K562 (cell line): ENCODE results near the gene PPRC1. TPM values are rescaled to one million over a fixed set of nuclear protein-coding genes. Genes with fewer than 3 reads are reported as not detected.

Experiments
- ARID2 ChIP-seq: fragments of 450-650 bp; IDR thresholded peaks from 2 replicates; pipeline ENCODE4 v1.6.1; 2017; ENCODE audit warnings: antibody characterized with exemption, mild to moderate bottlenecking
- ERF ChIP-seq: fragments of 450-650 bp; formaldehyde crosslinking; IDR thresholded peaks from 2 replicates; pipeline ENCODE4 v1.4.0; 2020; ENCODE audit warnings: mild to moderate bottlenecking, mixed read lengths
- ETV5 ChIP-seq: sonication (generic); formaldehyde crosslinking; IDR thresholded peaks from 2 replicates; pipeline ENCODE4 v1.4.0; 2020; ENCODE audit warnings: low read depth, mild to moderate bottlenecking, missing genetic modification reagents
- MEF2A ChIP-seq: IDR thresholded peaks from 2 replicates; pipeline ENCODE4 v1.6.1; 2011; ENCODE audit warnings: low read depth, mild to moderate bottlenecking, low read length, moderate library complexity; ENCODE audit not compliant: control insufficient read depth
- SAP30 ChIP-seq: fragments of 200-600 bp; sonication (generic); IDR thresholded peaks from 2 replicates; pipeline ENCODE4 v1.6.1; 2012; ENCODE audit warnings: borderline replicate concordance, low read depth, mild to moderate bottlenecking, moderate library complexity, low read length, control low read depth, inconsistent platforms; ENCODE audit not compliant: insufficient read depth, poor library complexity, severe bottlenecking
- SMARCA4 ChIP-seq: fragments of 450-650 bp; IDR thresholded peaks from 2 replicates; pipeline ENCODE4 v1.6.1; 2016
- SREBF1 ChIP-seq: fragments of 150-350 bp; IDR thresholded peaks from 2 replicates; pipeline ENCODE4 v1.6.1; 2014; ENCODE audit warnings: antibody characterized with exemption, low read depth, low read length, borderline replicate concordance
- USF2 ChIP-seq: sonication (generic); formaldehyde crosslinking; IDR thresholded peaks from 2 replicates; pipeline ENCODE4 v1.5.0; 2020; ENCODE audit warnings: missing genetic modification reagents
- ZC3H4 ChIP-seq: sonication (generic); formaldehyde crosslinking; IDR thresholded peaks from 2 replicates; pipeline ENCODE4 v1.9.0; 2021; ENCODE audit warnings: missing genetic modification reagents, borderline replicate concordance
- ZNF253 ChIP-seq: fragments of 250-450 bp; sonication (Bioruptor Pico); conservative IDR thresholded peaks from 2 replicates; pipeline ENCODE4 v1.6.1; 2021; ENCODE audit warnings: mild to moderate bottlenecking
- ZNF407 ChIP-seq: fragments of 450-650 bp; IDR thresholded peaks from 2 replicates; pipeline ENCODE4 v1.6.1; 2016; ENCODE audit warnings: low read depth
- ZNF609 ChIP-seq: sonication (generic); formaldehyde crosslinking; IDR thresholded peaks from 2 replicates; pipeline ENCODE4 v1.8.1; 2023; ENCODE audit warnings: missing genetic modification reagents, mild to moderate bottlenecking, borderline replicate concordance
- ZNF699 ChIP-seq: fragments of 250-450 bp; sonication (Bioruptor Pico); IDR thresholded peaks from 2 replicates; pipeline ENCODE4 v1.8.0; 2021; ENCODE audit warnings: mild to moderate bottlenecking, moderate library complexity; ENCODE audit not compliant: insufficient replicate concordance
- polyA plus RNA-seq, 8 experiments: library from polyadenylated mRNA; depleted of rRNA in 4 of 8; stranded (reverse) in 5 of 8; unstranded in 3 of 8; fragments of >200 nt; fragmentation: Nextera tagmentation in 2 of 8; fragmentation: Illumina TruSeq in 1 of 8; extraction: Ambion mirVana in 2 of 8; extraction: Trizol in 1 of 8; gene quantifications; 2 replicates each; pipeline versions ENCODE4 v1.2.1 to v1.2.3, GENCODE V29; 2011 to 2014; ENCODE audit warnings: inconsistent platforms in 1 of 8, missing spikeins in 1 of 8
- total RNA-seq, 7 experiments: library from RNA; depleted of rRNA in 6 of 7; stranded (reverse); fragments of >200 nt in 6 of 7; fragmentation: Illumina TruSeq in 2 of 7; extraction: Trizol in 2 of 7; gene quantifications; 2 replicates each; pipeline versions ENCODE4 v1.2.1 to v1.2.3, GENCODE V29; 2011 to 2021; ENCODE audit warnings: low replicate concordance in 1 of 7

The PPRC1 gene
- total and polyA plus RNA-seq, 9 of the 15 experiments (the other 6 are each of a cell fraction or from before 2014, with no cell fraction given): 8.5 to 47.1 (median 16.2) TPM

GRCh38 chr10:102133373-102134195, 744 bp downstream of the PPRC1 start (continued):
- TF ChIP-seq ZNF253 (CRISPR knock-in tag): no peak
- TF ChIP-seq ZC3H4 (CRISPR knock-in tag): no peak
- no peak for TF ChIP-seq MEF2A
- peak; percentile 73 for TF ChIP-seq SAP30
- TF ChIP-seq ETV5 (CRISPR knock-in tag): no peak
- no peak for TF ChIP-seq ZNF407
- TF ChIP-seq USF2 (CRISPR knock-in tag): peak; percentile 53; the same call in 1 of the 2 replicates
- TF ChIP-seq ZNF699 (CRISPR knock-in tag): no peak
- no peak for TF ChIP-seq SMARCA4
- TF ChIP-seq SREBF1: no peak
- no peak for TF ChIP-seq ZNF609
- 0 out of 2 replicates have a peak, but pooled peaks have one; percentile 28 for TF ChIP-seq ARID2
- no peak for TF ChIP-seq ERF (CRISPR knock-in tag)
